Measurements from ENCODE around the gene OCLN.

The OCLN gene

GRCh38 chr5:69498384-69498783 is 5.8 kb downstream of the OCLN start:
- Histone ChIP-seq H3K9me3 (no peaks in the 10 kb centered on the region), H3K4me1 (peaks cover 0 to 15% (median 9%) of the 10 kb centered on the region in 4 donors), H3K4me3 (no peak overlapping the region), H3K36me3 (no peaks in the 10 kb centered on the region), H3K27me3 (peaks cover 0 to 47% of the 10 kb centered on the region in 2 donors), H3K27ac (no peak overlapping the region)
- no peak for TF ChIP-seq CTCF (IDR thresholded peaks at IDR 0.05)
- intact Hi-C loops (cut with DNase I; ENCODE audit: low total_unique reads) = no loop called here
- DNase-seq = no peak

- Histone ChIP-seq H3K9me3 (no peaks in the 10 kb centered on the region), H3K36me3 (no peaks in the 10 kb centered on the region), H3K4me3 (no peak overlapping the region), H3K27ac (no peak overlapping the region), H3K27me3 (peaks cover 0 to 24% of the 10 kb centered on the region in 2 donors), H3K4me1 (peaks cover 0 to 6% (median 0%) of the 10 kb centered on the region in 4 donors)
- intact Hi-C loops (cut with DNase I; ENCODE audit: low total_unique reads) = no loop called here
- TF ChIP-seq CTCF (IDR thresholded peaks at IDR 0.05) = no peak
- no peak for DNase-seq
Observed at GRCh38 chr5:69502367-69502766, 9.8 kb downstream of the OCLN start.

- Histone ChIP-seq H3K36me3 (no peaks in the 10 kb centered on the region), H3K4me3 (no peak overlapping the region), H3K9me3 (no peaks in the 10 kb centered on the region), H3K27me3 (peaks cover 0 to 24% of the 10 kb centered on the region in 2 donors), H3K27ac (no peak overlapping the region), H3K4me1 (peaks cover 0 to 6% (median 0%) of the 10 kb centered on the region in 4 donors)
- no peak for DNase-seq
- no peak for TF ChIP-seq CTCF (IDR thresholded peaks at IDR 0.05)
- intact Hi-C loops (cut with DNase I; ENCODE audit: low total_unique reads) = no loop called here
Observed at GRCh38 chr5:69502767-69503488, 10.3 kb downstream of the OCLN start.

GRCh38 chr5:69504036-69504435 is 11.4 kb downstream of the OCLN start:
- Histone ChIP-seq H3K4me1 (peaks cover 0 to 6% (median 0%) of the 10 kb centered on the region in 4 donors), H3K4me3 (no peak overlapping the region), H3K36me3 (no peaks in the 10 kb centered on the region), H3K27ac (no peak overlapping the region), H3K27me3 (peaks cover 0 to 24% of the 10 kb centered on the region in 2 donors), H3K9me3 (no peaks in the 10 kb centered on the region)
- no peak for TF ChIP-seq CTCF (IDR thresholded peaks at IDR 0.05)
- DNase-seq = no peak
- intact Hi-C loops (cut with DNase I; ENCODE audit: low total_unique reads) = no loop called here

- no peak overlapping the region for H3K4me3 ChIP-seq
Observed at GRCh38 chr5:69505306-69505705, 12.7 kb downstream of the OCLN start.

More at GRCh38 chr5:69505306-69505705, 12.7 kb downstream of the OCLN start:
- no peaks in the 10 kb centered on the region for H3K9me3 ChIP-seq
- H3K27ac ChIP-seq = no peak overlapping the region
- intact Hi-C loops (cut with DNase I; ENCODE audit: low total_unique reads) = no loop called here
- H3K36me3 ChIP-seq = no peaks in the 10 kb centered on the region
- peaks cover 0 to 6% (median 0%) of the 10 kb centered on the region in 4 donors for H3K4me1 ChIP-seq
- DNase-seq = no peak
- TF ChIP-seq CTCF (IDR thresholded peaks at IDR 0.05) = no peak
- H3K27me3 ChIP-seq = peaks cover 0 to 20% of the 10 kb centered on the region in 2 donors
